Natural killer cell treated with Interleukin-12 subunit alpha and Interleukin-12 subunit beta and Interleukin-15 and Interleukin-18, amount 100 ng/mL, for 72 hours (primary cell): Measurements from ENCODE around the gene ADAMTS17. TPM values are rescaled to one million over a fixed set of nuclear protein-coding genes. Genes with fewer than 3 reads are reported as not detected.

Source experiments
- ATAC-seq, 2 donors: fragments of 150-1000 bp; cut with Tn5 transposase in 1 of 2; sonication (Bioruptor Pico), chemical (Tn5 transposase) in 1 of 2; 2 replicates each; pipeline ENCODE4 v1.10.0; 2021
- DNase-seq: peaks from one replicate; pipeline ENCODE4 v3.0.0; 2022; ENCODE audit warnings: low spot score
- H3K27ac Mint-ChIP-seq, 2 donors: 1 replicate in 1 of 2; 2 replicates in 1 of 2; pipeline ENCODE4 v1.8.0; 2022; ENCODE audit warnings: mixed read lengths in 2 of 2, mild to moderate bottlenecking in 1 of 2, moderate library complexity in 1 of 2
- H3K27me3 Mint-ChIP-seq, 2 donors: 1 replicate in 1 of 2; 2 replicates in 1 of 2; pipeline ENCODE4 v1.8.0; 2022; ENCODE audit warnings: mixed read lengths in 2 of 2
- H3K36me3 Mint-ChIP-seq: one replicate; pipeline ENCODE4 v1.8.0; 2022; ENCODE audit warnings: mixed read lengths
- H3K4me1 Mint-ChIP-seq, 2 donors: 1 replicate in 1 of 2; 2 replicates in 1 of 2; pipeline ENCODE4 v1.8.0; 2022; ENCODE audit warnings: low read depth in 2 of 2, mixed read lengths in 2 of 2, mild to moderate bottlenecking in 1 of 2
- H3K4me3 Mint-ChIP-seq: one replicate; pipeline ENCODE4 v1.8.0; 2022; ENCODE audit warnings: mixed read lengths
- H3K9me3 Mint-ChIP-seq: 2 replicates; pipeline ENCODE4 v1.8.0; 2022; ENCODE audit warnings: mixed read lengths
- total RNA-seq, 2 donors: library from RNA; stranded (reverse); gene quantifications; one replicate each; pipeline ENCODE4 v1.2.3, GENCODE V29; 2022

Gene ADAMTS17
- total RNA-seq, 2 donors from 2014 or later, result 0.31 to 0.59 TPM

DNA sequence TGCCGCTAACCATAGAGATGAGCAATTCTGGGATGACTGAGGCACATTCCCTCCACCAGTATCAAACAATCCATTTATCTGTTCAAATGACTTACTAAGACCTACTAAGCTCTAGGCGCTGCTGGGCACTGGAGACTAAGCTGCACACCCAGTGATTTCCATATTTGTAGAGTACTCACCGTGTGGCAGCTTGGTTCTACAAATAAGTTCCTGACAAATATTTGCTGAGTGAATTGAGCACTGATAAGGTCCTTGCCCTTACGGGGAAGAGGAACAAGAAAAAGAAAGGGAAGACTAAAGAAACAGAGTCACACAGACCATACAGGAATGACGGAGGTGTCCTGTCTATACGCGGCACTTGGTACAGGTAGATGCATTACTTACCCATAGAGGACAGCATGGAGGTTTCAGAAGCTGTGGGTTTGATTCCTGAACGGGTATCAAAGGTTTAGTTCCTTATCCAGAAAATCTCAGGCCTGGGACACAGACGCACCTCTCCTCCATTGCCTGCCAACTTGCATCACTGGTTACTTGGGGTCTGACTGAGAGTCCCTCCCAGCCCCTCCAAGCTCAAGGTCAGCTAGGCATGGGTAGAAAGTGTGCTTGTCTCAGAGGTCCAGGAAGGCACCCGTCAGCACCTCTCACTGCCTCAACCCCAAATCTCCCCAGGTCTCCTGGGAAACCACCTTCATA lies 310.0 kb downstream of the ADAMTS17 start:
- peaks cover 6 to 22% of the 10 kb centered on the region in 2 donors for H3K27me3 Mint-ChIP-seq
- H3K4me1 Mint-ChIP-seq, result no peaks in the 10 kb centered on the region
- peaks cover 8% of the 10 kb centered on the region for H3K9me3 Mint-ChIP-seq
- ATAC-seq, result no peak
- no peak overlapping the region for H3K27ac Mint-ChIP-seq
- DNase-seq, result no peak
- peaks cover 9% of the 10 kb centered on the region for H3K36me3 Mint-ChIP-seq
- no peak overlapping the region for H3K4me3 Mint-ChIP-seq

DNA sequence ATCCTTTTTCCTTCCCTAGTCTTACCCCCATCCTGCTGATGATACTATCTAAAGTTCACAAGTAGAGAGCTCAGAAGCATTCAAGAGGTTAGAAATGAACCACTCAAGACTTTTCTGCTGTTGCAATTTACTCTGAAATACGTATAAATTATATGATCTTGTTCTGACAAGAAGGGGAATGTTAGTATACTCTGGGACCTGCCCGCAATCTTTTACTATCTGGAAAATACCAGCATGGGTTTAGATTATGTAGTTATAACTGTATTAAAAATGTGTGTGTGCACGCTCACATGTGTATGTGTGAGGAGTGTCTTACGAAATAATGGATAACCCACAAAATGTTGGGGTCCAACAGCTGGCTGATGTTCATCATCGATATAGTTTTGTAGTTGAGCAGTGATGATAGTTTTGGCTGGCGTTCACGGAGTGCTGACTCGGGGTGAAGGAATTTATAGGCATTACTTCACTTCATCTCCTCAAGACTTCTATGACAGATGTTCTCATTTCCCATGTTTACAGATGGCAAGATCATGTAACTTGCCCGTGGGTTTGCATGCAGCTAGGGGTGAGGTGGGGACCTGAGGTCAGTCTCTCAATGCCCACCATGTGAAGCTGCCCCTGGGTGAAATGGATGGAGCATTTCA lies 311.1 kb downstream of the ADAMTS17 start:
- Mint-ChIP-seq H3K27me3 (peaks cover 6 to 22% of the 10 kb centered on the region in 2 donors), H3K27ac (no peak overlapping the region), H3K9me3 (peaks cover 8% of the 10 kb centered on the region), H3K4me1 (no peaks in the 10 kb centered on the region), H3K36me3 (peaks cover 9% of the 10 kb centered on the region), H3K4me3 (no peak overlapping the region)
- DNase-seq (no peak), ATAC-seq (no peak)

DNA sequence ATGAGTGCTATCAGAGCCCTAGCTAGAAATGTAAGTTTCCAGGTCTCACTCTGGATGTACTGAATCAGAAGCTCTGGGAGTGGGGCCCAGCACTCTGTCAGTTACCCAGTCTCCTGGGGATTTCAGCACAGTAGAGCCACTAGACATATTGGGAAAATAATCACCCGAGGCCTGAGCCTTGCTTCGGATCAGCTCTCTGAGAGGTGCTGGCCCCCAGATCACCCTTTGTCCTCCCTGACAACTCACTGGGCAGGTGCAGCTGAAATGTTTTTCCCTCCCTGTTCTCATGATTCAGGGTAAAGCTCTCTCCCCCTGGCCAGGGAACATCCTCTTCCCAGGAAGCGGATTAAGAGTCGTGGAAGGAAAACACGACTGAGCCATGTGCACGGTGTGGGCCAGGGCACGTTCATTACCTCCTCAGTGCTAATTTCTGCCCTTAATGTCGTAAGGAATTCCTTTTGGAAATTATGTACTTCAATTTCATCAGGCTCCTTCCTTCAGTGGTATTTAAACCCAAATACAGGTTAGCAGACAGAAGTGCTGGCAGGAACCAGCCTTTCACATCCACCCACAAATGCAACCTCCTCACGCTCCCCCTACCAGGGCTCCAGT lies 311.8 kb downstream of the ADAMTS17 start:
- peaks cover 6 to 22% of the 10 kb centered on the region in 2 donors for H3K27me3 Mint-ChIP-seq
- H3K27ac Mint-ChIP-seq, result no peak overlapping the region
- no peak for ATAC-seq
- no peak for DNase-seq
- no peak overlapping the region for H3K4me3 Mint-ChIP-seq
- H3K36me3 Mint-ChIP-seq, result peaks cover 9% of the 10 kb centered on the region
- peaks cover 8% of the 10 kb centered on the region for H3K9me3 Mint-ChIP-seq
- H3K4me1 Mint-ChIP-seq, result no peaks in the 10 kb centered on the region

DNA sequence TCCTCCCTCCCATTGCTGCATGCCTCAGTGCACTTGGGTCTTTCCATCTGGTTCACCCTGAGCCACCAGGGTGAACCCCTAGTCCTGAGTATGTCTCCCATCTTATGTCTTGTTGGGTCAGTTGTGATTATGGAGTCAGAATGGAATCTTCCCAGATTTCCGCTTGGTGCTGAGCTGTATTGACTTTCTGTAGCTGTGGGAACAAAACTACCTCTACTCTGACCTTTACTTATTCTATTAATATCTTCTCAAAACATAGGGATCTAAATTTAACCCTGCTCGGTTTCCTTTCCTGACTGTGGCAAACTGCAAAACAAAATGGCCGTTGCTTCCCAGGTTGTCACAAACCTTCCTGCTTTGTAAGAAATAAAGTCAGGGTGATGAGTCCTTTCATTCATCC lies 312.7 kb downstream of the ADAMTS17 start:
- Mint-ChIP-seq H3K36me3 (peaks cover 9% of the 10 kb centered on the region), H3K27me3 (peaks cover 6 to 22% of the 10 kb centered on the region in 2 donors), H3K27ac (no peak overlapping the region), H3K9me3 (peaks cover 8% of the 10 kb centered on the region), H3K4me3 (no peak overlapping the region), H3K4me1 (no peaks in the 10 kb centered on the region)
- ATAC-seq, result no peak
- DNase-seq, result no peak

DNA sequence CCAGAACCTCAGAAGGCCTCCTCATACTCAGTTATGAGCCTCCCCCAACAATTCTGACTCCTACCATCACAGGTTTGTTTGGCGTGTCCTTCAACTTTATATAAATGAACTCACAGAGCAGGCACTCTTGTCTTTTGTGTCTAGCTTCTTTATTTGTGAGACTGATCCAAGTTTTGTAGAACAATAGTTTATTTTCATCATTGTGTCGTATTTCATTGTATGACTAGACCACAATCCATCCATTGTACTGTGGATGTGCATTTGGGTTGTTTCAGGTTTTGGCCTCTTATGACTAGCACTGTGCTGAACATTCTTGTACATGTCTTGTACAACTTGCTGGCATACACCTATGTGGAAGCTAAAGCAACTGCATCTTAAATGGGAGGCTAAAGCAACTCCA lies 315.7 kb downstream of the ADAMTS17 start:
- Mint-ChIP-seq H3K36me3 (peaks cover 9% of the 10 kb centered on the region), H3K4me3 (no peak overlapping the region), H3K27ac (no peak overlapping the region), H3K27me3 (peaks cover 6 to 15% of the 10 kb centered on the region in 2 donors), H3K4me1 (no peaks in the 10 kb centered on the region), H3K9me3 (peaks cover 8% of the 10 kb centered on the region)
- ATAC-seq (no peak), DNase-seq (no peak)

DNA sequence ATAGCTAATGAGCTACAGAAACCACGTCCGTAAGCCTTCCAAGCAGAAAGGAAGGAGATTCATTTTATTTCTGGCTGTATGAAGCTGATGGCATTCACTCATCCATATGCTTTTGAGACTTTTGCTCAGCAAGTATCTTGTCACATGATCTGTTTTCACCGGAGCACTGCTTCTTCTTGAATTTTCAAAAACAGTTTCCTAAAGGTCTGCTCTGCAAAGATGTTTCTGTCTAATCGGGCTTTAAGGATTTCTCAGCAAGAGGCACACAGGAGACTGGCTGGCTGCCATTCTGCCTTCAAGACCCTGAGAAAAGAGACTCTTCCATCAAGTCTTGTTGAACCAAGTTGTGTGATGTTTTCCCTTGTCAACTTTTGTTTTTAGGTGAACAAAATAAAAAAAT lies 319.0 kb downstream of the ADAMTS17 start:
- no peaks in the 10 kb centered on the region for H3K36me3 Mint-ChIP-seq
- no peak for ATAC-seq
- H3K27me3 Mint-ChIP-seq, result peaks cover 2 to 12% of the 10 kb centered on the region in 2 donors
- H3K4me1 Mint-ChIP-seq, result no peaks in the 10 kb centered on the region
- no peaks in the 10 kb centered on the region for H3K9me3 Mint-ChIP-seq
- no peak for DNase-seq
- H3K27ac Mint-ChIP-seq, result no peak overlapping the region
- H3K4me3 Mint-ChIP-seq, result no peak overlapping the region

DNA sequence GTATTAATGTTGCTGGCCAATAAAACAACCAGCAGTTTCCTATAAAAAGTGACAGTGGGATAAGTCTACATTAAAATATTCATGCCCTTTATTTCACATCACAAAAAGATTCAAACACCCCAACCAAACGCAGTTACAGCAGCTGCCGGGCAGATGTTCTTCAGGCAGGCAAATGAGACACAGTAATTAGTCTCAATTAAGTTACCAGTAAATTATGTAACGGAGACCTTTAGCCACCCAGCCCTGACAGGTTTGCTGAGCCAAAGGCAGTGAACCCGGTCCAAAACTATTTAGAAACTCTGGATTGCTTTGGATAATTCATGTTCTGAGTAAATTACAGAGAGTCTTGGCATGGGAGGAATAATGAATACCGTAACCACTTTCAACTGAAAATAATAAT lies 319.4 kb downstream of the ADAMTS17 start:
- Mint-ChIP-seq H3K27ac (no peak overlapping the region), H3K9me3 (no peaks in the 10 kb centered on the region), H3K36me3 (no peaks in the 10 kb centered on the region), H3K27me3 (peaks cover 3 to 11% of the 10 kb centered on the region in 2 donors), H3K4me3 (no peak overlapping the region), H3K4me1 (no peaks in the 10 kb centered on the region)
- no peak for ATAC-seq
- DNase-seq, result no peak

DNA sequence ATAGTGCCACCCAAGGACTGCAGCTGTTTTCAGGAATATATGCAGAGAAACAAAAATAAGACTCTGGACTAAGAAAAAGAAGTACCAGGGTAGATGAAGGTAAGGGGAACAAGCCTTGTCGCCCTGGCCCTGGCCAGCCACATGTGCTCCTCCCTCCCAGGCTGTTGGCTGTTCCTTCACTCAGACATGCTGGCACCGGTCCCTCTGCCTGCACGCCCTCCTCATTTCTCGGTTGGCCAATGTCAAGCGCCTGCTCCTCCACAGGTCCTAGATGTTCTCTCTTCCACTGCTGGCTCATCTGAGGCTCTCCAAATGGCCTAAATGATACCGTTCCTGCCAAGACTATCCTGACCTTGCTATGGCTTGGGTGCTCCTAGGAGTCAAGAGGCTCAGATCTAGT lies 320.1 kb downstream of the ADAMTS17 start:
- Mint-ChIP-seq H3K27me3 (peaks cover 4 to 7% of the 10 kb centered on the region in 2 donors), H3K27ac (no peak overlapping the region), H3K4me1 (no peaks in the 10 kb centered on the region), H3K9me3 (no peaks in the 10 kb centered on the region), H3K36me3 (no peaks in the 10 kb centered on the region), H3K4me3 (no peak overlapping the region)
- ATAC-seq (no peak), DNase-seq (no peak)

DNA sequence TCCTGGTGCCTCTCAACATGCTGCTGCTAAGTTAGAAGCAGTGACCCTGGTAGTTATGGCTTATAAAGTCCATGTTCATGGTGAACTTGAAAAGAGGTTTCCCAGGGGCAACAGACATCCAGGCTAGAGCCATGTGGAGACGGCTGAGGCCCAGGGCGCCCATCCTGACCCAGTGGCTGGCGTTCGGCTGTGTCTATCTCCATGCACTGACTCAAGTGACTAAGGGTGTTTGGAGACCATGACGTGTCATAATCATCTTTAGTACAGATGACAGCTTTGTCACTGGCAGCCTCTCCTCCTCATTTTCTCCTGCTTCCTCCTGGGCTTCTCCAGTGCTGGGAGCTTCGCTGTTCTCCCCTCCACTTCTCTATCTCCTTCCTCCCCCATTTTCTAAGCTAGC lies 321.2 kb downstream of the ADAMTS17 start:
- no peaks in the 10 kb centered on the region for H3K4me1 Mint-ChIP-seq
- H3K9me3 Mint-ChIP-seq, result no peaks in the 10 kb centered on the region
- ATAC-seq (peak in 1 of 2 donors; percentile 50), DNase-seq (no peak)
- peaks cover 4 to 9% of the 10 kb centered on the region in 2 donors for H3K27me3 Mint-ChIP-seq
- no peaks in the 10 kb centered on the region for H3K36me3 Mint-ChIP-seq
- no peak overlapping the region for H3K27ac Mint-ChIP-seq
- H3K4me3 Mint-ChIP-seq, result no peak overlapping the region

DNA sequence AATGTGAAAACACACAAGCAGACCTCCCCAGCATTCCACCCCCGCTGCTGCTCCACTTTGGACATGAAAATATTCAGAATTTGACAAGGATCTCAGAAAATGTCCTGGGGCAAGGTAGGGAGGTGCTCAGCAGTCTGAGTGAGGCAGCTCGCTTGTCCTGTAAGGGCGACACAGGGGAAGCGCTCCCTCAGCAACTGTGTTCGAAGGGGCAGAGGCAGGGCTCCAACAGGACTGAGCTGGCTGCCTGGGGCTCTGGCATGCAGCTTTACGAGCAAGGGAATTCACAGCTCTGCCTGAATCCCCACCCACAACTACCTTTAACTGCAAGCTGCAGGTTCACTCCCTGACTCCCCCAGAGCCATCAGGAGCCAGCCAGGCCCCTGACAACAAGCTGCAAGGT lies 321.6 kb downstream of the ADAMTS17 start:
- ATAC-seq (peak in 1 of 2 donors; percentile 20), DNase-seq (no peak)
- Mint-ChIP-seq H3K4me1 (no peaks in the 10 kb centered on the region), H3K27me3 (peaks cover 6 to 13% of the 10 kb centered on the region in 2 donors), H3K27ac (no peak overlapping the region), H3K9me3 (no peaks in the 10 kb centered on the region), H3K4me3 (no peak overlapping the region), H3K36me3 (no peaks in the 10 kb centered on the region)

DNA sequence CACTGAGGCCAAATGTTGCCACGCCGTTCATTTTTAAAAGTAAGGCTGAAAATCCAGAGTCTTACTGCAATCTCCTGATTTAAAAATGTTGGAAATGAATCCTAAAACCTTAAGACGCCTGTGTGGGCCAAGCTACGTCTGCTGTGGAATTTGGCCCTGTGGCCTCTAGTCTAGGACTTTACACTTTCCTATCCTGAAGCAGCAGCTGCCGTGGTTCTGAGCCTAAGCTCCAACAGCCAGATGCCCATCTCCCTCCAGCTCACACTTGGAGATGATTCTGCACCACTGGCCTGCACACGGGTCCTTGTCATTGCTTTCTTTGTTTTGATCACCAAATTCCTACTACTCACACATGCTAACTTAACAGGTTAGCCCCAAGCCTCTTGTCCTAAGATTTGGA lies 322.2 kb downstream of the ADAMTS17 start:
- Mint-ChIP-seq H3K4me3 (no peak overlapping the region), H3K4me1 (no peaks in the 10 kb centered on the region), H3K27me3 (peaks cover 9 to 19% of the 10 kb centered on the region in 2 donors), H3K9me3 (no peaks in the 10 kb centered on the region), H3K27ac (no peak overlapping the region), H3K36me3 (no peaks in the 10 kb centered on the region)
- DNase-seq (no peak), ATAC-seq (no peak)

DNA sequence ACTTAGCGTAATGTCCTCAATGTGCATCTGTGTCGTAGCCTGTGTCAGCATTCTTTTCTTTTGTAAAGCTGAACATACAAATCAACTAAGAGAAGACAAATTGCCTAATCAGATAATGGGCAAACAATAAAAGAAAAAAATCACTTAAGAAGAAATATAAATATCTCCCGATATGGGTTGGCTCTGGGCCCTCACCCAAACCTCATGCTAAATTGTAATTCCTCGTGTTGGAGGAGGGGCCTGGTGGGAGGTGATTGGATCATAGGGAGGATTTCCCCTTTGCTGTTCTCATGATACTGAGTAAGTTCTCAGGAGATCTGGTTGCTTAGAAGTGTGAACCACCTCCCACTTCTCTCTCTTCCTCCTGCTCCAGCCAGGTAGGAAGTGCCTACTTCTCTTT lies 323.6 kb downstream of the ADAMTS17 start:
- H3K4me1 Mint-ChIP-seq, result no peaks in the 10 kb centered on the region
- DNase-seq, result no peak
- ATAC-seq, result no peak
- peaks cover 11 to 33% of the 10 kb centered on the region in 2 donors for H3K27me3 Mint-ChIP-seq
- no peak overlapping the region for H3K4me3 Mint-ChIP-seq
- no peak overlapping the region for H3K27ac Mint-ChIP-seq
- no peaks in the 10 kb centered on the region for H3K36me3 Mint-ChIP-seq
- H3K9me3 Mint-ChIP-seq, result no peaks in the 10 kb centered on the region

DNA sequence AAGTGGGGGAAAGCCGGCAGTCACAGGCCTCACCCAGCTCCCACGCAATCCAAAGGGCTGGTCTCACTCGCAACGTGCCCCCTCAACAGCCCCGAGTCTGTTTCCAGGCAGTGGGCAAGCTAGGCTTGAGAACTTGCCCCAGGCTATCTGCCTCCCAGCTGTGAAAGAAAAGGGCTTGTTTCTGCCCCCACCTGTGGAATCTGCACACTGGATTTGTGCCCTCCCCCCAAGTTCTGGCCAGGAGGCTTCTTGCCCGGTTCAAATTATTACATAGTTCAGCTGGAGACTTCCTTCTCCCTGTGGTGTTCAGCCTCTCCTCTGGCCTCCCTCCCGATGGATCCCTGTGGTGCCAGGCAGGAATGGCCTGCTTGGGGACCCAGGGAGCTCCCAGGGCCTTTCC lies 324.6 kb downstream of the ADAMTS17 start:
- ATAC-seq (no peak), DNase-seq (no peak)
- no peaks in the 10 kb centered on the region for H3K4me1 Mint-ChIP-seq
- H3K27me3 Mint-ChIP-seq, result peaks cover 14 to 41% of the 10 kb centered on the region in 2 donors
- no peaks in the 10 kb centered on the region for H3K36me3 Mint-ChIP-seq
- H3K4me3 Mint-ChIP-seq, result no peak overlapping the region
- H3K9me3 Mint-ChIP-seq, result no peaks in the 10 kb centered on the region
- H3K27ac Mint-ChIP-seq, result no peak overlapping the region

DNA sequence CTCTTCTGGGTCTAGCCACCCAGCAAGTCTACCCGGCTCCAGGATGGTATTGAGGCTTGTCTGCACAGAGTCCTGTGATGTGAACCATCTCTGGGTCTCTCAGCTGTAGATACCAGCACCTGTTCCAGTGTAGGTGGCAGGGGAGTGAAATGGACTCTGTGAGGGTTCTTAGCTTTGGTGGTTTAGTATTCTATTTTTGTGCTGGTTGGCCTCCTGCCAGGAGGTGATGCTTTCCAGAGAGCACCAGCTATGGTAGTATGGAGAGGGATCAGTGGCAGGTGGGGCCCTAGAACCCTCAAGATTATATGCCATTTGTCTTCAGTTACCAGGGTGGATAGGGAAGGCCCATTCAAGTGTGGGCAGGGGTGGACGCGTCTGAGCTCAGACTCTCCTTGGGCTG lies 325.1 kb downstream of the ADAMTS17 start:
- H3K4me3 Mint-ChIP-seq, result no peak overlapping the region
- H3K4me1 Mint-ChIP-seq, result no peaks in the 10 kb centered on the region
- no peak for DNase-seq

More for the DNA sequence above, 325.1 kb downstream of the ADAMTS17 start:
- H3K27me3 Mint-ChIP-seq, result peaks cover 14 to 41% of the 10 kb centered on the region in 2 donors
- no peaks in the 10 kb centered on the region for H3K9me3 Mint-ChIP-seq
- ATAC-seq, result no peak
- no peak overlapping the region for H3K27ac Mint-ChIP-seq
- no peaks in the 10 kb centered on the region for H3K36me3 Mint-ChIP-seq
